SK-N-SH treated with all-trans-retinoic acid at 6 μM for 48 hours (cell line): ENCODE data around the gene MYH14.

ENCODE experiments used
- CREB5 ChIP-seq: fragments of 250-450 bp; sonication (Bioruptor Pico); IDR thresholded peaks from 2 replicates; pipeline ENCODE4 v1.5.1; 2020; ENCODE audit warnings: low read depth, mild to moderate bottlenecking, moderate library complexity
- CSRNP3 ChIP-seq: fragments of 250-450 bp; sonication (Bioruptor Pico); IDR thresholded peaks from 2 replicates; pipeline ENCODE4 v1.5.1; 2021; ENCODE audit warnings: mild to moderate bottlenecking, moderate library complexity
- RARB ChIP-seq: fragments of 250-450 bp; sonication (Bioruptor Pico); IDR thresholded peaks from 2 replicates; pipeline ENCODE4 v1.8.0; 2021; ENCODE audit warnings: mild to moderate bottlenecking, moderate library complexity
- ZFP3 ChIP-seq: fragments of 250-450 bp; sonication (Bioruptor Pico); IDR thresholded peaks from 2 replicates; pipeline ENCODE4 v1.5.0; 2020; ENCODE audit warnings: mild to moderate bottlenecking, moderate library complexity

GRCh38 chr19:50292216-50292827 is 88.9 kb downstream of the MYH14 start:
- TF ChIP-seq RARB (CRISPR knock-in tag) (no peak), ZFP3 (no peak), CSRNP3 (CRISPR knock-in tag) (no peak), CREB5 (CRISPR knock-in tag) (no peak)
